VCaP (cell line): ENCODE measurements around the gene DAPL1.

ENCODE experiments used
- H3K27ac ChIP-seq: fragments of 450-650 bp; 2 replicates; pipeline ENCODE4 v1.5.1; 2017
- TF ChIP-seq, protein P1 (sequence below): fragments of 450-650 bp; conservative IDR thresholded peaks from 2 replicates; pipeline ENCODE4 v1.5.1; 2017; ENCODE audit warnings: mild to moderate bottlenecking, moderate library complexity

The DAPL1 gene

DNA sequence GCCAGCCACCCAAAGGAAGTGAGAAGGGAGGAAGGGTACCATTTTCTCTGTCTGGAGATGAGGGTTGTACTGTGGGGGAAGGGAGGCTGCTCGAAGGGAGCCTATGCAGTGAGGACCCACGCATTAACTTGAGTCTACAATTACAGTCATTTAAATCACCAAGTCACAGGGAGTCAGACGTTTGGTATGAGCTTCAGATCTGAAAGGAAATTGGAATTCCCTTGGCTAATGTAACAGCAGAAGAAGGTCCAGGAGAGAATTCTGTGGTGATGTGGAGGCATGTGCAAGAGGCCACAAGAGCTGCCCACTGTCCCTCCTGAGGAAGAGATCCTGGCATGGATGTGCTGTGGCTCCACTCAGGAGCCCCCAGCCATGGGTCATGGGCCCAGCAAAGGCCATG, 22.5 kb downstream of the DAPL1 start:
- no peak overlapping the region for H3K27ac ChIP-seq
- TF ChIP-seq, protein P1, sequence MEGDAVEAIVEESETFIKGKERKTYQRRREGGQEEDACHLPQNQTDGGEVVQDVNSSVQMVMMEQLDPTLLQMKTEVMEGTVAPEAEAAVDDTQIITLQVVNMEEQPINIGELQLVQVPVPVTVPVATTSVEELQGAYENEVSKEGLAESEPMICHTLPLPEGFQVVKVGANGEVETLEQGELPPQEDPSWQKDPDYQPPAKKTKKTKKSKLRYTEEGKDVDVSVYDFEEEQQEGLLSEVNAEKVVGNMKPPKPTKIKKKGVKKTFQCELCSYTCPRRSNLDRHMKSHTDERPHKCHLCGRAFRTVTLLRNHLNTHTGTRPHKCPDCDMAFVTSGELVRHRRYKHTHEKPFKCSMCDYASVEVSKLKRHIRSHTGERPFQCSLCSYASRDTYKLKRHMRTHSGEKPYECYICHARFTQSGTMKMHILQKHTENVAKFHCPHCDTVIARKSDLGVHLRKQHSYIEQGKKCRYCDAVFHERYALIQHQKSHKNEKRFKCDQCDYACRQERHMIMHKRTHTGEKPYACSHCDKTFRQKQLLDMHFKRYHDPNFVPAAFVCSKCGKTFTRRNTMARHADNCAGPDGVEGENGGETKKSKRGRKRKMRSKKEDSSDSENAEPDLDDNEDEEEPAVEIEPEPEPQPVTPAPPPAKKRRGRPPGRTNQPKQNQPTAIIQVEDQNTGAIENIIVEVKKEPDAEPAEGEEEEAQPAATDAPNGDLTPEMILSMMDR, result no peak

DNA sequence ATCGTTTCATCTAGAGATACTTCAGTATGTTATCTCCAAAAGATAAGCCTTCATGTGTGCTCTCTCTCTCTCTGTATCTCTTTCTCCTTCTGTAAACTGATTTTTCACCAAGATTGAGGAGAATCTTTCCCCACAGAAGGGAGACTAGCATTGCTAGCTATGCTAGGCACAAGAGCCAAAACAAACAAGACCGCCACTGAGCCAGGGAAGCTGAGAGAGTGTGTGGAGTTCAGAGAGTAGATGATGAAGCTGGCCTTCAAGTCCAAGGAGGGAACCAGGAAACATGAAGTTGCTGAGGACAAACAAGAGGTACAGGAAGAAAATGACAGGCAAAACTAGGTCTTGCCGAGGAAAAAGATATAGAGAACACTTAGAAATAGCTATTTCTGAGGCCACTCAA, 23.4 kb downstream of the DAPL1 start:
- no peak overlapping the region for H3K27ac ChIP-seq
- TF ChIP-seq, protein P1, result no peak

DNA sequence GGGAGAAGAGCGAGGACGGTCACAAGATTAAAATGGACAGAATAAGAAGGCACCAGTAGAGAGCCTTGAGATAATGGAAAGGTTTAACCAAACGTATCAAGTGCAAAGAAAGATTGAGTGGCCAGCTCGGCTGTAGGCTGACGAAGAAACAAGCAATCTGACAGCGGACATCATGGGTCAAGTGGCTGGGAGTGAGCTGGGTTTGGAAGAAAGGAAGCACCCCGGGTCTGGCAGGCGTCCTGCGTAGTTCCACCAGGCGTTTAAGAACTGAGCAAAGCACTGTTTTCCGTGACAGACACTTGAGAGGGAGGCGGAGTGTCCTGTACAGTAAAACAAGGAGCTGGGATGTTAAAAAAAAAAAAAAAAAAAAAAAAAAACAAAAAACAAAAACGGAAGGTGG, 27.1 kb downstream of the DAPL1 start:
- TF ChIP-seq, protein P1, result no peak
- H3K27ac ChIP-seq, result no peak overlapping the region

DNA sequence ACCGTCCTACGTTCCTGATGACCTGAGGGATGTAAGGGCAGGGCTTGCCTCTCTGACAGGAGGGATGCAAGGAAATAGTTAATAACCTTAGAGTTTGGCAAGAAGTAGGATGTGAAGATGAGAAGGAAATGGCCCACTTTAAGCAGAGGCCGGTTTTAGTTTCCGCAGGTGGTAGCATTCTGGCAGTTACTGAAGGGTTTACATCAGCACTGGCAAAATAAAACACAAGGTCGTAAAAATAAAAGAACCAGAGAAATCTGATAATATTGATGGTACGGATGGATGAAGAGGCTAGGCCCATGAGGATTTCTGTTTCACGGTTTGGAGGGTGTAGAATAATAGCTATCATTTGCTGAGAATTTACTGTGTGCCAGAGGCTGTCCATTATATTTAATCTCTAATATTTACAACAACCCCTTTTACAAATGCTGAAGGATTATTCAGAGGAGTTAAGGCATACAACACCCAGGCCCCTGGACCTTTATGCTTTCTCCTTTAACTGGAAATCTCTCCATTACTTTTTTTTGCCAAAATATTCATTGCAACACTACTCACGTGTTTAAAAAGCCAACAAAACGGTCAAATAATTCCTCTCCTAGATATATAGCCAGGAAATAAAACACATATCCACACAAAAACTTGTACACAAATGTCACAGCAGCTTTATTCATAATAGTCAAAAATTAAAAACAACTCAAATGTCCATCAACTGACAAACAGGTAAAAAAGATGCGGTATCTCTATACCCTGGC, 28.5 kb downstream of the DAPL1 start:
- H3K27ac ChIP-seq, result no peak overlapping the region
- TF ChIP-seq, protein P1, result no peak

DNA sequence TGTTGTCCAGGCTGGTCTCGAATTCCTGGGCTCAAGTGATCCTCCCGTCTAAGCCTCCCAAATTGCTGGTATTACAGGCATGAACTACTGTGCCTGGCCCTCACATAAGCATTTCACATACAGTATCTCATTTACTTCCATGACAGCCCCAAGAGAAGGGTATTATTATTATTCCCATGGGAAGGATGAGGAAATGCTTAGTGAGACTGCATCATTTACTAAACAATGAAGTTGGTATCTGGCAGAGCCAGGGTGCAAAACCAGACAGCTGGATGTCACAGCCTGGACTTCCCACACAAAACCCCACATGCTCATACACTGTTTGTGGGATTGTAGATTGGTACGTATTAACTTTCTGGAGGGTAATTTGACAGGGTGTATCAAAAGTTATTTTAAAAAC, 29.9 kb downstream of the DAPL1 start:
- no peak overlapping the region for H3K27ac ChIP-seq
- TF ChIP-seq, protein P1, result no peak

DNA sequence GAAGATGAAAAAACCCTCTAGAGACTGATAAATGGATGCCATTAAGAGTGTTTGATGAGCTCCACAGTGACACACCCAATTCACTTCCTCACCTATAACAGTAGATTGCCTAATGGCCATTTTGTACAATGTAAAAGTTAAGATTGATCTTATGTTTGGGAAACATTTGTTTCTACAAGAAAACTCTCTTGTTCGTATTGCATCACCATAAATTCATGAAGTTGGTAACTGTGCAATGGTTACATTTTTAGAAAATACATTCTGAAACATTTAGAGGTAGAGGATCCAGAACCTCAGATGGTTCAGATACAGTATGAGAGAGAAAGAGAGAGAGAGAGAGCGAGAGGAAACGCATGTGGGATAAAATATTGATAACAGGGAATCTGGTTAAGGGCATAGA, 31.8 kb downstream of the DAPL1 start:
- TF ChIP-seq, protein P1, result no peak
- no peak overlapping the region for H3K27ac ChIP-seq

DNA sequence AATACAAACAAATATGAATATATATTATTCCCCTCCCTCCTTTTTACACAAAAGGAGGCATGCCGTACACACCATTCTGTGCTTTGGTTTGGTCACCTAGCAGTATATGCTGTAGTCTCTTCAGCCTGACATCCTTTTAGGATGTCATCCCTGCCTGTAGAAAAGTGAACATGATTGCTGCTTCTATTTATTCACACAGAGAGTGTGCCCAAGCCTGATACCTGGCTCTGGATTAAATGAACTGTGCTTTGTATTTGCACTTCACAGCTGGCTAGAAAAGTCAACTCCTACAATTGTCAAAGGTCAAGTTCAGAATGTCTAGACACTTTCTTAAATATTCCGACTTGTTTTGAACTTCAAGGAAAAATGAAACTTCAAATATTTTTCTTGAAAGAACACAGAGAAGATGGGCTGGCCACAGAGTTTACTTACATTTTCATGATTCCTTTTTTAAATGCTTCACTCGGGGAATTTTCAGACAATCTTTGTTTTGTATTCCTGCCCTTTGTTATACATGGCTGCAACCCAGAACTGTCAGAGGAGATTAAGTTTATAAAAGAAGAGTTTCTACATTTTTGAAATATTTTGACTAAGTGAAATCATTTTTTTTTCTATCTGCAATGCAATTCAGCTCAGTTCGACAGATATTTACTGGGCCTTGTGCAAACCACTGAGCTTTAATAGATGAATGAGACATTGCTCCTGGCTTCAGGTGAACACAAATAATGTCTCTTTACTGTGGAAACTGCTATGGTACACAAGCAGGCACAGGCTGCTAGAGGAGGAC, 33.5 kb downstream of the DAPL1 start:
- TF ChIP-seq, protein P1, result no peak
- H3K27ac ChIP-seq, result no peak overlapping the region; the same call in 1 of the 2 replicates
